ENCODE results near the gene KCNQ1.

KCNQ1 gene

GRCh38 chr11:2721210-2721916 is 276.6 kb downstream of the KCNQ1 start:
- DNase-seq = peak in 1 of 3 experiments; percentile 11

GRCh38 chr11:2722955-2723354 is 278.1 kb downstream of the KCNQ1 start:
- DNase-seq = no peak

DNA sequence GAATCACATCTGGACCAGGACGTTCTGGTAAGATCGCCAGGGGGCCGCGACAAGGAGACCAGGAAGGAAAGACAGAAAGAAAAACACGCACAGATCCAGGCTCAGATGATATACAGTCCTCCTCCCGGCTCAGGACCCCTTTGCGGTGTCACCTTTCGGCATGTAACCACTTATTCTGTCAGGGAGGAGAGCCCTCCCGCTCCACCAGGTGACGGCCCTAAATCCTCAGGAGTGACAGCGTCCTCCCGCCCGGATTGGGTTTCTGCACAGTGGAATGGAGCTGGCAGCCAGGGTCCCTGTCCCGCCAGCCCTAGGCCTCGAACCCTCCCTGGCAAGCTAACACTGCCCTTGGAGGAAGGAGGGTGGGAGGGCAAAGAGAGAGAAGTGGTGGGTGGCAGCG is 279.3 kb downstream of the KCNQ1 start:
- no peak for DNase-seq

GRCh38 chr11:2724653-2725367 is 280.0 kb downstream of the KCNQ1 start:
- DNase-seq = no peak

GRCh38 chr11:2725368-2726300 is 280.8 kb downstream of the KCNQ1 start:
- DNase-seq = no peak

DNA sequence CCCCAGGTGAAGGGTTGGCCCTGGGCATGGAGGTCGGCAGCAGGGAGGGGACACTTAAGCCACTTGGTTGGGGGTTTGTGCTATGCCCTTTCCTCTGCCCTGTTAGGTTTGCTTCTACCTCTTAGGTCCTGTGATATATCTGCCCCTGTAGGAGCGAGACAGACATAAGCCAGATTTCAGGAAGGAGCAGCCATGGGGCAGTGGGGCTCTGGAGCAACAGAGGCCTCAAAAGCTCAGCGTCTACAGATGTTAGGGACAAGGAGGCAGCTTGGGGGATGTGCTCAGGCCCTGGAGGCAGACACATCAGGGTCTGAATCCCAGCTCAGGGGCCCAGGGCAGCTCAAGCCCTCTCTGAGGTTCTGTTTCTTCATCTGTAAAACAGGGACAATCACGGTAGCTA is 282.2 kb downstream of the KCNQ1 start:
- DNase-seq = no peak

GRCh38 chr11:2728128-2728662 is 283.4 kb downstream of the KCNQ1 start:
- no peak for DNase-seq

- DNase-seq = no peak
Observed at GRCh38 chr11:2728663-2729332, 284.0 kb downstream of the KCNQ1 start.

DNA sequence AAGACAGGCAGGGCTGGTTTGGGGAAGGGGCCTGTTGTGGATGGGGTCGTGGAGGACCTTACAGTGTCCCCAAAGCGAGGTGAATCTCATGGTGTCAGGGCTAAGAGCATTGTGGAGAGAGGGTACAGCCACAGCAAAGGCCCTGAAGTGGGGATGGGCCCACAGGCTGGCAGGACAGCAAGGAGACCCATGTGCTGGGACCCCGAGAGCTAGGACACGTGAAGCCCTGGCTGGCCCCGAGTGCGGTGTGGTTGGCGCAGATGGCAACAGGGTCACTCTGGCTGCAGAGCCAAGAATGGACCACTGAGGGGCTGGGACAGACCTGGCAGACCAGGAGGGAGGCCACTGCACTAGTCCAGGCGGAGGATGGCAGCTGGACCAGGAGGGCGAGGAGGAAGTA is 285.0 kb downstream of the KCNQ1 start:
- no peak for DNase-seq

- no peak for DNase-seq
Observed at GRCh38 chr11:2730272-2731129, 285.7 kb downstream of the KCNQ1 start.

DNA sequence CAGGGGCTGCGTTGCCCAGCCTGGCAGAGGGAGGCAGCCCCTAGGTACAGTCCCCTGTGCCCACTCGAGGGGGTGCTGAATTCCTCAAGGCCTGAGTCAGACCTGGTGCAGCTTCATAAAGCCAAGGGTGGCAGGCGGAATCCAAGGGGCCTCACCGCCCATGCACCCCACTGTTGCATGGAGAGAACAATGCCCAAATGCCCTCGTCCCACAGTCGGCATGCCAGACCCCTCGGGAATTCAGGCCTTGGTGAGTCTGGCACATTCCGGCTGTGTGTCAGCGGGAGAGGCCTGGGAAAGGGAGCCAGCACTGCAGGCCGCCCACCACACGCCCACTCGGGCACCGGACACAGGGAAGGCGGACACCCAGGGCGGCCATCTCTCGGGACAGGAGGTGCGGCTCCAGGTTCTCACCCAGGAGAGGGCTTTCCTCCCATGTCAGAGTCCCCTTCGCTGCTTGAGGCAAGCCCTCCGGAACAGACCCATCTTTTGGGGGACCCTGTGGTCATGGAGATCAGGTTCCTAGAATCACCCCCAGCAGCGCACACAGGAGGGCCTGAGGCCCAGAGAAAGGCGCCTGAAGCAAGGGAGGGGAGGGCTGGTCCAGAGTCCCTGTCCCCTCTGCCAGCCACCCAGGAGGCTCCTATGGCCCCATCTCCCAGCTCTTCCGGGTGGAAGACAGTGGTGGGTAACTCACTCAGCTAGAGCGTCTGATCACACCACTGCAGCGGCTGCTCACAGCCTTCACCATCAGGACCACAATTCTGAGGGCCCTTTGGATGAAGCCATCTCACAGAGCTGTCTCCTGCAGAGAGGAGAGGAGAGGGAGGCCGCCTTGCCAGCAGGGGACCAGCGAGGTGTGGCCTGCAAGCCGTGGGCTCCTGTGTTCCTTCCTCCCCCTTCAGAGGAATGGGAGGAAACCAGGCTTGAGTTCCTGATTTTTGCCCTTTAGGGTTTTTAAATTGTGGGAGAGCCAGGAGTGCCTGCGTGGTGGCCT is 286.6 kb downstream of the KCNQ1 start:
- DNase-seq = peak in 1 of 3 experiments; percentile 4

DNA sequence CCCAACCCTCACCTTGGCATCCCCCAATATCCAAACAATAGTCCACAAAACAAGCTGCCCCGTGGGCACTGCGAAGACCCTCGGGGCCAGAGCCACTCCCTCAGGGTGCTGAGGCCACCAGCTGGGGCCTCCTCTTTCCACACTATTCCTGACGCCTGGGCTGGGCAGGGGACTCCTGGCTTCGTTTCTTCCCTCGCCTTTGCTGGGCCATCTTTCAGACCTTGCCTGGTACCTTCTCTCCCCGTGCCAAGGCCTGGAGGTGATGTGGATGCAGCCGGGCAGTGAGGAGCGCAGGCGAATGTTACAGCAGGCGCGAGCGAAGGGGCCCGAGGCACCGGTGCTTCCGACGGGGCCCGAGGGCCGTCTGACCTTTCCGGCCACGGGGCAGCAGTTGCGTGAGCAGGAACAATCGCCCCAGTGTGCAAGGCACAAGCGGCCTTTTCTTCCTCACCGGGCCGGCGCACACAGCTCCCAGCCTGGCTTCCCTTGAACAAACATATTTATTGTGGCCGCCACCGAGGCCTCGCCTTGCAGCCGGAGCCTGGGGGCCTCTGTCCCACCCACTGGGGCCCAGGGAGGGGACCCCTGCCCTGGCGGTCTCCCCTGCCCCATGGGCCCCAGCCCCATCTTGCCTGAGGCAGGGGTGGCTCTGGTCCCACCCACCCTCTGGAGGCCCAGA is 287.6 kb downstream of the KCNQ1 start:
- DNase-seq = no peak

DNA sequence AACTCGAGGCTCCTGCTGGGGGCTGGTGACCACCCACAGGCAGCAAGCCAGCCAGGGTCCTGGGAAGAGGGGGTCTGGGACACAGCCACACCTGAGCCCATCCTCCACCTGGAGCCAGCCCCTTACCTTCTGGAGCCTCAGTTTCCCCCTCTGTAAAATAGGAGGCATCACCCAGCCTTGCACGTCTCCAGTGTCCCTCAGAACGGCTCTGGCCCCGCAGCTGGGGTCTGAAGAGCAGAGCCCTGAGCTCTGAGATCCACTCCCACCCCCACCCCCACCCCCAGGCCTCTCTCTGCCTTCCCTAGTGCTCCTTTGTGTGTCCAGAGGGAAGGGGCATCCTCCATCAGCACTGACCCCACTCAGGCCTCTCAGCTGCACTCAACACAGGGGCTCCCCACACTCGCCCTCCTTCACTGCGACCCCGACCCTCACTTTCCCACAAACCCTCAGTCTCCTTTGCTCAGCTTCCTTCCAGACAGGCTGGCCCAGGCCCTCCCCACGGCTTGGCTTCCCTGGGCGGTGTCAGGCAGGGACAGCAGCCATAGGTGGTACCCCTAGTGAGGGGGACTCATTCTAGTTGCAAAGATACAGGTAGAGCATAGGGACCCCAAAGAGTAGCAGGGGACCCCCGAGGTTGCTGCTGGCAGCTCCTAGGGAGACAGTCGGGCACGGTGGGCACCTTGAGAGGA is 288.3 kb downstream of the KCNQ1 start:
- no peak for DNase-seq

- DNase-seq = no peak
Observed at GRCh38 chr11:2734181-2735052, 289.6 kb downstream of the KCNQ1 start.

DNA sequence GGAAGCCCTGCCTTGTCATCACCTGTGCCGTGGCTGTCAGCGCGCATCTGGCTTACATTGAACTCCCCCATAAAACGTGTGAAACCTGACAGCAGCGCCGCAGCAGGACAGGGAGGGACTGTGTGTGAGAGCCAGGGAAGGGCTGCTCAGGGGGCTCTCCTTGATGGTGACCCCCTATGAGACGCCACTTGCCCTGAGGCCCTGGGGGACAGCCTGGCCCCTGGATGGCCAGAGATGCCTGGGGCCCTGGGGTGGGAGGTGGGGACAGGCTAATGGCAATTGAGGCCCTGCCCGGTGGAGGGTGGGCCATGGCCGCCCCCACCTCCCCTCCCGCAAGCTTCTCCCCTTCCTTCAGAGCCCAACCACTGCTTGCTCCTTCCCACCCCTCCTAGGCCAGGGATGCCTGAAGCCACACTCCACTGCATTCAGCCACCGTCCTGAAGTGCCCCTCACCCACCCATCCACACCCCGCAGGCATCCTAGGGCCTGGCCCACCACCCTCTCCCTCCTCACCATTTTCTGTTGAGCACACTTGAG is 290.3 kb downstream of the KCNQ1 start:
- DNase-seq = no peak

GRCh38 chr11:2736577-2737225 is 291.9 kb downstream of the KCNQ1 start:
- DNase-seq = no peak

DNA sequence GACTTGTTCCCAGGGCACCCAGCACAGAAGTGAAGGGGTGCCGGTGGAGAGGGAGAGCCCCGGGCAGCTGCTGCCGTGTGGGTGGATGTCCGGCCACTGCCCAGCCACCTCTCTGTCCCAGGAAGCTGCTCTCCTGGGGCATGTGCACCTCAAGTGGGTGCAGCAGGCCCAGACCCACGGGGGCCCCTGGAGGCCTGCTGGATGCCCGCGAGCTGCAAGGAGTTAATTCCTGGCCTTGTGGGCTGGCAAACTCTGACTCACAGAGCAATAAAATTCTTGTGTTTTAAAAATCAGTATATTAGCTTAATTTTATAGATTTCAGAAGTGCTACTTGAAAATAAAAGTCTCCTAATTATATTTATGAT is 292.4 kb downstream of the KCNQ1 start:
- no peak for DNase-seq
